Measurements from ENCODE around the gene SLC13A4. TPM values are rescaled to one million over a fixed set of nuclear protein-coding genes. Genes with fewer than 3 reads are reported as not detected.
"Not testable (repeated sequence)": the region's sequence is repeated elsewhere in the genome, so short reads cannot be mapped to it uniquely, and the experiment has no call there.

Gene SLC13A4
- total and polyA plus RNA-seq, 4 donors = 0.17 to 1.3 (median 0.19) TPM

DNA sequence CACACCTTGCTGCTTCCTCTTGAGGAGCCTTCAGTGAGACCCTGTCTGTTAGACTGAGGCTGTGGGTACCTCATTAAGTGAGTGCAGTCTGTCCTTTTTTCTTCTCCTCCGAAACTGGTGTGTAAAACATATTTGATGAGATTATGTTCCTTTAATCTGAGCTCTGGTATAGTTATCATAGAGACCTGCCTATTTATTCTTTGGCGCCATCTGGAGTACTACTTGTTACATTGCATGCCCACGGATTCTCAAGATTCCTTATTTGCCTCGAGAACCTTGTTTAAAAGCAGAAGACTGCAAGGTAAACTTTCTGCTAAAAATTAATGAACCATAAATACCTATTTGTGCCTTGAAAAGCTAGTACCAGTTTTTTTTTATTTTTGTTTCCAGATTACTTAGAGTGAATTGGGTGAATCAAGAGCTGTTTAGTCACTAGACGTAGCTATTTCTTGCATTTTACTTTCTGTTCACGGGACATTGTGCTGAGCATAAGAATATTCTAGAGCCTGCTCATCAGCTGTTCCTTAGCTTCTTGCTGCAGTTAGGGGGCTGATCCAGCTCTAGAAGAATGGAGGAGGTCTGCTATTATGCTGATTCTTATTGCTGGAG is 82.6 kb downstream of the SLC13A4 start:
- Histone ChIP-seq H3K36me3 (ENCODE audit: control insufficient read depth in 4 of 4, insufficient read depth in 4 of 4, low read length in 4 of 4) (peaks cover 9 to 32% (median 20%) of the 10 kb centered on the region in 4 donors), H3K27me3 (ENCODE audit: control insufficient read depth in 3 of 3, insufficient read depth in 3 of 3, low read length in 2 of 3) (no peaks in the 10 kb centered on the region), H3K27ac (ENCODE audit: low read depth in 1 of 2, low read length in 1 of 2) (no peak overlapping the region), H3K4me1 (ENCODE audit: control insufficient read depth in 5 of 5, insufficient read depth in 5 of 5, low read length in 5 of 5) (no peaks in the 10 kb centered on the region), H3K9me3 (ENCODE audit: control insufficient read depth in 4 of 4, insufficient read depth in 3 of 4, low read length in 3 of 4) (no peaks in the 10 kb centered on the region), H3K4me3 (no peak overlapping the region), H3K9ac (ENCODE audit: insufficient read depth in 1 of 2, low read length in 2 of 2) (no peak overlapping the region)
- 35 to 52% methylated on average over 6 of the region's 6 CpGs for WGBS, 2 donors
- peak in 2 of 3 donors; percentile 59 to 61 for DNase-seq
- TF ChIP-seq, protein P1, sequence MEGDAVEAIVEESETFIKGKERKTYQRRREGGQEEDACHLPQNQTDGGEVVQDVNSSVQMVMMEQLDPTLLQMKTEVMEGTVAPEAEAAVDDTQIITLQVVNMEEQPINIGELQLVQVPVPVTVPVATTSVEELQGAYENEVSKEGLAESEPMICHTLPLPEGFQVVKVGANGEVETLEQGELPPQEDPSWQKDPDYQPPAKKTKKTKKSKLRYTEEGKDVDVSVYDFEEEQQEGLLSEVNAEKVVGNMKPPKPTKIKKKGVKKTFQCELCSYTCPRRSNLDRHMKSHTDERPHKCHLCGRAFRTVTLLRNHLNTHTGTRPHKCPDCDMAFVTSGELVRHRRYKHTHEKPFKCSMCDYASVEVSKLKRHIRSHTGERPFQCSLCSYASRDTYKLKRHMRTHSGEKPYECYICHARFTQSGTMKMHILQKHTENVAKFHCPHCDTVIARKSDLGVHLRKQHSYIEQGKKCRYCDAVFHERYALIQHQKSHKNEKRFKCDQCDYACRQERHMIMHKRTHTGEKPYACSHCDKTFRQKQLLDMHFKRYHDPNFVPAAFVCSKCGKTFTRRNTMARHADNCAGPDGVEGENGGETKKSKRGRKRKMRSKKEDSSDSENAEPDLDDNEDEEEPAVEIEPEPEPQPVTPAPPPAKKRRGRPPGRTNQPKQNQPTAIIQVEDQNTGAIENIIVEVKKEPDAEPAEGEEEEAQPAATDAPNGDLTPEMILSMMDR (IDR thresholded peaks at IDR 0.05; ENCODE audit: control extremely low read depth, extremely low read depth) = peak; percentile 60
- ATAC-seq (ENCODE audit: insufficient read depth, low FRiP score) = no peak

DNA sequence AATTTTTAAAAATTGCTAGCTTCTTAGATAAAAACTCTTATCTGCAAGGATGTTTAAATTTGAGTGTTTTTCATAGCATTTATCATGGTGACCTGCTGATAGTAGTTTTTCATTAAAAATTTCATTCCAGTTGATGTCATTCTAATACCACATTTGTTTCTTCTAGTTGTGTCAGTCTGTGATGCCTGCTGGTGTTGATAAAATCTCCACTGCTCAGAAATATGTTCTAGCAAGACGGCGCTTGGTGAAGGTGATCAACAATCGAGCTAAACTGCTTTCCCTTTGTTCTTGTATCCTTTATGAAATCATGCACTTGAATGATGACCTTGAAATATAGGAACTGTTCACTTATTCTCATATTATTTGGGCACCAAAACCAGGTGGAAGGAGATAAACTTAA is 83.3 kb downstream of the SLC13A4 start:
- H3K4me3 ChIP-seq = no peak overlapping the region
- no peaks in the 10 kb centered on the region for H3K9me3 ChIP-seq (ENCODE audit: control insufficient read depth in 4 of 4, insufficient read depth in 3 of 4, low read length in 3 of 4)
- H3K27me3 ChIP-seq (ENCODE audit: control insufficient read depth in 3 of 3, insufficient read depth in 3 of 3, low read length in 2 of 3) = no peaks in the 10 kb centered on the region
- H3K27ac ChIP-seq (ENCODE audit: low read depth in 1 of 2, low read length in 1 of 2) = no peak overlapping the region
- TF ChIP-seq, protein P1 (IDR thresholded peaks at IDR 0.05; ENCODE audit: control extremely low read depth, extremely low read depth) = no peak
- H3K36me3 ChIP-seq (ENCODE audit: control insufficient read depth in 4 of 4, insufficient read depth in 4 of 4, low read length in 4 of 4) = peaks cover 9 to 32% (median 20%) of the 10 kb centered on the region in 4 donors
- H3K4me1 ChIP-seq (ENCODE audit: control insufficient read depth in 5 of 5, insufficient read depth in 5 of 5, low read length in 5 of 5) = no peaks in the 10 kb centered on the region
- no peak for DNase-seq
- ATAC-seq (ENCODE audit: insufficient read depth, low FRiP score) = no peak
- H3K9ac ChIP-seq (ENCODE audit: insufficient read depth in 1 of 2, low read length in 2 of 2) = no peak overlapping the region
- WGBS, 2 donors = 68 to 82% methylated on average over 3 of the region's 3 CpGs

DNA sequence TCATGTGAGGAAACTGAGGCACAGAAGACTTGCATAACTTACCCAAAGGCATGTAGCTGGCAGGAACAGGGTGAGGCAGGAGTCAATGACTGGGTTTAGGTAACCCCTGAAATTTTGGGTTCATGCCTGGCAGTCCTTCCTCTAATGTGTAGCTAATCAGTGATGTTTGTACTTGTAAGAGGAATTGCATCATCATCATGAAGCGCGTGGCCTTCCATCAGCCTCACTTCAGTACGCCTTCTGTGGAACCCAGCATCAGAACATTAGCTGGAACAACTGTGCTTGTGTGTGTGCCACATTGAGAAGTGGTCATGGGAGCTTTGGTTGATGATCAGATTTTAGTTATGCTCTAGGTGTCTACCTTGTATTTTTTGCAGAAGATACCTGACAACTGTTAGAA is 83.8 kb downstream of the SLC13A4 start:
- peaks cover 10 to 36% (median 22%) of the 10 kb centered on the region in 4 donors for H3K36me3 ChIP-seq (ENCODE audit: control insufficient read depth in 4 of 4, insufficient read depth in 4 of 4, low read length in 4 of 4)
- ATAC-seq (ENCODE audit: insufficient read depth, low FRiP score) = no peak
- no peak for DNase-seq
- 60 to 78% methylated on average over 3 of the region's 3 CpGs for WGBS, 2 donors
- no peaks in the 10 kb centered on the region for H3K9me3 ChIP-seq (ENCODE audit: control insufficient read depth in 4 of 4, insufficient read depth in 3 of 4, low read length in 3 of 4)
- no peak overlapping the region for H3K27ac ChIP-seq (ENCODE audit: low read depth in 1 of 2, low read length in 1 of 2)
- no peak overlapping the region for H3K9ac ChIP-seq (ENCODE audit: insufficient read depth in 1 of 2, low read length in 2 of 2)
- H3K4me3 ChIP-seq = no peak overlapping the region
- TF ChIP-seq, protein P1 (IDR thresholded peaks at IDR 0.05; ENCODE audit: control extremely low read depth, extremely low read depth) = no peak
- H3K27me3 ChIP-seq (ENCODE audit: control insufficient read depth in 3 of 3, insufficient read depth in 3 of 3, low read length in 2 of 3) = no peaks in the 10 kb centered on the region
- no peaks in the 10 kb centered on the region for H3K4me1 ChIP-seq (ENCODE audit: control insufficient read depth in 5 of 5, insufficient read depth in 5 of 5, low read length in 5 of 5)

DNA sequence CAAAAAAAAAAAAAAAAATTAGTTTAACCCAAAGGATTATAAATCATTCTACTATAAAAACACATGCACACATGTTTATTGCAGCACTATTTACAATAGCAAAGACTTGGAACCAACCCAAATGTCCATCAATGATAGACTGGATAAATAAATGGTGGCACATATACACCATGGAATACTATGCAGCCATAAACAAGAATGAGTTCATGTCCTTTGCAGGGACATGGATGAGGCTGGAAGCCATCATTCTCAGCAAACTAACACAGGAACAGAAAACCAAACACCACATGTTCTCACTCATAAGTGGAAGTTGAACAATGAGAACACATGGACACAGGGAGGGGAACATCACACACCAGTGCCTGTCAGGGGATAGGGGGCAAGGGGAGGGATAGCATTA is 88.3 kb downstream of the SLC13A4 start:
- H3K4me1 ChIP-seq (ENCODE audit: control insufficient read depth in 5 of 5, insufficient read depth in 5 of 5, low read length in 5 of 5); H3K27ac ChIP-seq (ENCODE audit: low read depth in 1 of 2, low read length in 1 of 2); H3K27me3 ChIP-seq (ENCODE audit: control insufficient read depth in 3 of 3, insufficient read depth in 3 of 3, low read length in 2 of 3); H3K4me3 ChIP-seq; H3K9ac ChIP-seq (ENCODE audit: insufficient read depth in 1 of 2, low read length in 2 of 2); ATAC-seq (ENCODE audit: insufficient read depth, low FRiP score); H3K9me3 ChIP-seq (ENCODE audit: control insufficient read depth in 4 of 4, insufficient read depth in 3 of 4, low read length in 3 of 4); DNase-seq: not testable (repeated sequence)
- H3K36me3 ChIP-seq (ENCODE audit: control insufficient read depth in 4 of 4, insufficient read depth in 4 of 4, low read length in 4 of 4) = peaks cover 13 to 33% (median 25%) of the 10 kb centered on the region in 4 donors
